HepG2 (cell line): Measurements from ENCODE around the gene KCNK5. TPM values are rescaled to one million over a fixed set of nuclear protein-coding genes. Genes with fewer than 3 reads are reported as not detected.

Experiments
- ATAC-seq: fragments of 200-7000 bp; cut with Tn5 transposase; 3 replicates; pipeline ENCODE4 v1.9.1; 2020; ENCODE audit warnings: mild to moderate bottlenecking, moderate library complexity
- BruUV-seq: library from RNA; stranded (reverse); fragments of 400-500 nt; replicated peaks from 2 replicates; lab custom pipeline; 2021; lab: Mats Ljungman, UMichigan
- CTCF ChIA-PET: fragments of 300-600 bp; formaldehyde crosslinking; extraction: SDS; loops from one replicate; lab custom pipeline; 2021; ENCODE audit warnings: low total read pairs, inconsistent platforms, low intra/inter-chr PET ratio; lab: Yijun Ruan, JAX
- POLR2A ChIA-PET: fragments of 350-600 bp; sonication (Branson Sonifier 250); formaldehyde crosslinking; loops from one replicate; lab custom pipeline; 2020; ENCODE audit warnings: antibody characterized with exemption, inconsistent platforms; lab: Yijun Ruan, JAX
- DNase-seq: peaks from one replicate; pipeline ENCODE4 v3.0.0-alpha.2; 2015; ENCODE audit warnings: low spot score
- FAIRE-seq: peaks from 3 replicates; lab custom pipeline; 2011; peaks lifted over from hg19 to GRCh38; lab: Jason Lieb, UNC
- H2AFZ ChIP-seq: one replicate; pipeline ENCODE4 v1.6.1; 2011; ENCODE audit warnings: low read length, inconsistent platforms
- H3K27ac ChIP-seq: fragments of 300-600 bp; 3 replicates; pipeline ENCODE4 v1.8.0; 2011; ENCODE audit warnings: mixed run types, mild to moderate bottlenecking, mixed read lengths, low read length, inconsistent platforms; ENCODE audit not compliant: insufficient read depth; ENCODE audit errors: extremely low read length
- H3K27me3 ChIP-seq, 2 experiments: fragments of 200-600 bp in 1 of 2; 2 replicates in 1 of 2; 3 replicates in 1 of 2; pipeline versions ENCODE4 v1.6.0 to v1.8.0; 2011; ENCODE audit warnings: low read length in 2 of 2, mild to moderate bottlenecking in 2 of 2, moderate library complexity in 2 of 2, inconsistent platforms in 1 of 2; ENCODE audit not compliant: insufficient read depth in 2 of 2, control insufficient read depth in 1 of 2
- H3K36me3 ChIP-seq, 2 experiments: fragments of 200-600 bp in 1 of 2; replicated peaks in 1 of 2; 2 replicates in 1 of 2; 3 replicates in 1 of 2; pipeline versions ENCODE4 v1.5.1 to v1.8.0; 2011; ENCODE audit warnings: low read length in 2 of 2, inconsistent platforms in 1 of 2; ENCODE audit not compliant: insufficient read depth in 2 of 2, control insufficient read depth in 1 of 2
- H3K4me1 ChIP-seq: 2 replicates; pipeline ENCODE4 v1.5.1; 2012; ENCODE audit warnings: low read length, inconsistent platforms; ENCODE audit not compliant: insufficient read depth
- H3K4me2 ChIP-seq: 2 replicates; pipeline ENCODE4 v1.6.0; 2011; ENCODE audit warnings: low read depth, low read length, inconsistent platforms
- H3K4me3 ChIP-seq, 3 experiments: fragments of 200-600 bp in 1 of 3; sonication (generic), shearing (Covaris generic) in 1 of 3; replicated peaks in 1 of 3; 2 replicates each; pipeline ENCODE4 v1.5.1; 2011 to 2016; ENCODE audit warnings: low read length in 3 of 3, inconsistent platforms in 2 of 3, low read depth in 2 of 3, mild to moderate bottlenecking in 2 of 3, control low read depth in 1 of 3, mixed read lengths in 1 of 3; ENCODE audit not compliant: insufficient read depth in 1 of 3
- H3K79me2 ChIP-seq: one replicate; pipeline ENCODE4 v1.6.1; 2011; ENCODE audit warnings: low read length, inconsistent platforms; ENCODE audit not compliant: insufficient read depth
- H3K9ac ChIP-seq: 2 replicates; pipeline ENCODE4 v1.6.0; 2011; ENCODE audit warnings: mild to moderate bottlenecking, low read depth, low read length, inconsistent platforms; ENCODE audit not compliant: insufficient read depth
- H3K9me3 ChIP-seq: 2 replicates; pipeline ENCODE4 v1.5.1; 2012; ENCODE audit warnings: mild to moderate bottlenecking, low read length
- H4K20me1 ChIP-seq: 2 replicates; pipeline ENCODE4 v1.6.0; 2011; ENCODE audit warnings: inconsistent platforms, mild to moderate bottlenecking, low read length, moderate library complexity; ENCODE audit not compliant: insufficient read depth
- MAFF ChIP-seq: IDR thresholded peaks from 2 replicates; pipeline ENCODE4 v1.6.1; 2011; ENCODE audit warnings: low read depth, low read length, improper control_type of control experiment
- MAFK ChIP-seq, 2 experiments: IDR thresholded peaks in 1 of 2; conservative IDR thresholded peaks in 1 of 2; 2 replicates each; pipeline ENCODE4 v1.6.1; 2011; ENCODE audit warnings: improper control_type of control experiment in 2 of 2, low read length in 2 of 2
- MATR3 ChIP-seq: sonication (generic); formaldehyde crosslinking; IDR thresholded peaks from 2 replicates; pipeline ENCODE4 v1.4.0; 2020; ENCODE audit warnings: missing genetic modification reagents
- MNT ChIP-seq: fragments of 450-650 bp; IDR thresholded peaks from 2 replicates; pipeline ENCODE4 v1.6.1; 2016
- ZBTB38 ChIP-seq: sonication (generic); formaldehyde crosslinking; IDR thresholded peaks from 2 replicates; pipeline ENCODE4 v1.5.1; 2020; ENCODE audit warnings: mild to moderate bottlenecking, missing genetic modification reagents
- WGBS: methylation state at CpG from one replicate; pipeline ENCODE4 v1.1.6; 2017; ENCODE audit warnings: low lambda C conversion rate; 5-methylcytosine and 5-hydroxymethylcytosine counted together
- in situ Hi-C: cut with HindIII; loops from 2 replicates; pipeline ENCODE4 v1.10.0; 2017; ENCODE audit warnings: low pct_unique_long_range_greater_than_20kb; ENCODE audit not compliant: extremely low pct_ligation_motif_present
- intact Hi-C: fragments of 100-400 bp; cut with micrococcal nuclease; formaldehyde crosslinking; loops from one replicate; pipeline ENCODE4 v1.10.0; 2022; ENCODE audit not compliant: unreplicated experiment
- polyA plus RNA-seq, 8 experiments: library from polyadenylated mRNA; depleted of rRNA in 3 of 8; stranded (reverse) in 7 of 8; unstranded in 1 of 8; fragments of >200 nt; fragmentation: Illumina TruSeq in 4 of 8; extraction: Trizol in 4 of 8; gene quantifications; 2 replicates each; pipeline versions ENCODE4 v1.2.1 to v1.2.3, GENCODE V29; 2011 to 2016; ENCODE audit warnings: low read depth in 4 of 8, missing spikeins in 1 of 8, mixed read lengths in 1 of 8; ENCODE audit not compliant: insufficient read depth in 1 of 8
- total RNA-seq, 5 experiments: library from RNA; depleted of rRNA; stranded (reverse); fragments of >200 nt; fragmentation: Illumina TruSeq; extraction: Trizol; gene quantifications; 2 replicates each; pipeline ENCODE4 v1.2.3, GENCODE V29; 2016; ENCODE audit warnings: low read depth in 1 of 5

KCNK5 gene
- total and polyA plus RNA-seq, 2 of the 13 experiments (the other 11 are each of a cell fraction or from before 2014, with no cell fraction given) = 0.04 TPM; not detected in 1

GRCh38 chr6:39154705-39155104, 74.6 kb downstream of the KCNK5 start:
- FAIRE-seq = no peak
- no peaks in the 10 kb centered on the region for H3K36me3 ChIP-seq
- H4K20me1 ChIP-seq = no peaks in the 10 kb centered on the region
- ATAC-seq = no peak
- no peaks in the 10 kb centered on the region for H3K4me1 ChIP-seq
- H3K9me3 ChIP-seq = no peaks in the 10 kb centered on the region
- H3K9ac ChIP-seq = no peak overlapping the region
- WGBS = 16% methylated on average over 4 of the region's 4 CpGs
- no peak for TF ChIP-seq ZBTB38
- TF ChIP-seq MAFK (conservative IDR thresholded peaks at IDR 0.05 in 1 of 2, IDR thresholded peaks at IDR 0.05 in 1 of 2; ENCODE audit: low read length in 2 of 2) = peak; percentile 84 to 94
- TF ChIP-seq MAFF = peak; percentile 86
- TF ChIP-seq, all 625 proteins: peak for 2
- Histone ChIP-seq H2AFZ (no peak overlapping the region), H3K4me3 (no peak overlapping the region), H3K27me3 (0 out of 5 replicates have a peak, but pooled peaks cover 0 to 5% of the 10 kb centered on the region in 2 experiments), H3K27ac (no peak overlapping the region), H3K79me2 (no peaks in the 10 kb centered on the region), H3K4me2 (no peak overlapping the region)
- in situ Hi-C loops (no loop called here), intact Hi-C loops (no loop called here)
- ChIA-PET POLR2A (no interaction called here), CTCF (no interaction called here)
- DNase-seq = no peak
- BruUV-seq = no TSS peak

- H3K36me3 ChIP-seq = no peaks in the 10 kb centered on the region
- H3K79me2 ChIP-seq = no peaks in the 10 kb centered on the region
- no peak overlapping the region for H3K4me3 ChIP-seq
- H3K27ac ChIP-seq = no peak overlapping the region
- ChIA-PET POLR2A (no interaction called here), CTCF (no interaction called here)
- intact Hi-C loops = no loop called here
- in situ Hi-C loops = no loop called here
- no peaks in the 10 kb centered on the region for H4K20me1 ChIP-seq
- no peak for FAIRE-seq
- DNase-seq = no peak
- H2AFZ ChIP-seq = no peak overlapping the region
- H3K27me3 ChIP-seq = 0 out of 5 replicates have a peak, but pooled peaks cover 0 to 5% of the 10 kb centered on the region in 2 experiments
- no peaks in the 10 kb centered on the region for H3K9me3 ChIP-seq
- no peak overlapping the region for H3K4me2 ChIP-seq
- no peaks in the 10 kb centered on the region for H3K4me1 ChIP-seq
- 24% methylated on average over 6 of the region's 6 CpGs for WGBS
- no TSS peak for BruUV-seq
- H3K9ac ChIP-seq = no peak overlapping the region
- no peak for ATAC-seq
- no peak for TF ChIP-seq MATR3 (CRISPR knock-in tag)
- peak; percentile 78 for TF ChIP-seq MNT
These were observed 75.4 kb downstream of the KCNK5 start for GRCh38 chr6:39153766-39154397.
